ENCODE data around the gene CDK2AP2. TPM values are rescaled to one million over a fixed set of nuclear protein-coding genes. Genes with fewer than 3 reads are reported as not detected.

Gene CDK2AP2
- total and polyA plus RNA-seq, 2 donors (not counting 1 experiment from before 2014, with no cell fraction given), result 62.7 to 112 TPM

GRCh38 chr11:67463186-67463585, 44.8 kb downstream of the CDK2AP2 start:
- peaks cover 71% of the 10 kb centered on the region for H3K4me1 Mint-ChIP-seq
- Histone ChIP-seq H3K9ac (ENCODE audit: low read length) (no peak overlapping the region), H3K4me1 (ENCODE audit: control insufficient read depth in 2 of 2, insufficient read depth in 2 of 2, low read length in 2 of 2) (peaks cover 62 to 94% of the 10 kb centered on the region in 2 donors), H3K9me3 (ENCODE audit: control extremely low read depth in 1 of 3, control insufficient read depth in 2 of 3, insufficient read depth in 1 of 3, low read length in 2 of 3) (peaks cover 0 to 12% (median 0%) of the 10 kb centered on the region in 3 donors), H3K36me3 (replicated peaks in 1 of 2; ENCODE audit: control extremely low read depth in 1 of 2, control insufficient read depth in 1 of 2, extremely low read depth in 1 of 2, insufficient read depth in 2 of 2, low read length in 1 of 2) (peaks cover 2 to 9% of the 10 kb centered on the region in 2 experiments), H3K79me2 (ENCODE audit: control insufficient read depth, insufficient read depth, low read length) (peaks cover 49% of the 10 kb centered on the region), H4K20me1 (ENCODE audit: control insufficient read depth, insufficient read depth, low read length, poor library complexity, severe bottlenecking) (peaks cover 4% of the 10 kb centered on the region), H3K27me3 (replicated peaks in 1 of 4; ENCODE audit: control extremely low read depth in 1 of 4, control insufficient read depth in 3 of 4, insufficient read depth in 4 of 4, low read length in 3 of 4) (no peaks in the 10 kb centered on the region), H3K27ac (ENCODE audit: low read length in 2 of 2) (peak overlapping the region in 1 of 2 donors; percentile 94), H2AFZ (ENCODE audit: insufficient read depth, low read depth, low read length, poor library complexity, severe bottlenecking) (no peak overlapping the region), H3K4me2 (replicated peaks; ENCODE audit: low read depth, low read length, poor library complexity, severe bottlenecking) (no peak overlapping the region), H3K4me3 (ENCODE audit: control extremely low read depth in 1 of 5, extremely low read depth in 1 of 5, insufficient read depth in 1 of 5, low read depth in 2 of 5, low read length in 4 of 5) (no peak overlapping the region)
- H3K27me3 Mint-ChIP-seq, result no peaks in the 10 kb centered on the region
- no peaks in the 10 kb centered on the region for H3K9me3 Mint-ChIP-seq (ENCODE audit: insufficient read depth)
- POLR2A ChIA-PET, result interaction anchor here (0.7 to 10.4 kb wide), 5 partner anchors 14 to 43 kb away, joined by 3 to 215 read pairs (median 4); partner anchors contain the start of genes PTPRCAP and RPS6KB2
- 100% methylated on average over 1 of the region's 10 CpGs for WGBS (ENCODE audit: insufficient coverage)
- CTCF ChIA-PET, result interaction anchor here (1.0 kb wide), 1 partner anchor 26 kb away, joined by 3 read pairs; the partner anchor contains the start of gene PTPRCAP
- intact Hi-C loops (cut with micrococcal nuclease), result no loop called here
- TF ChIP-seq CTCF (IDR thresholded peaks at IDR 0.05), result no peak
- no peak for TF ChIP-seq EZH2 (IDR thresholded peaks at IDR 0.05; ENCODE audit: borderline replicate concordance, insufficient read depth, low read depth, low read length, poor library complexity, severe bottlenecking)
- ATAC-seq (ENCODE audit: low read depth) (no peak), DNase-seq (peak; percentile 20)
- H3K27ac Mint-ChIP-seq, result peak overlapping the region; percentile 97
- peak overlapping the region; percentile 26 for H3K4me3 Mint-ChIP-seq

- no peak overlapping the region for H3K9ac ChIP-seq (ENCODE audit: low read length)
- peak overlapping the region; percentile 67 for H3K4me2 ChIP-seq (replicated peaks; ENCODE audit: low read depth, low read length, poor library complexity, severe bottlenecking)
- peaks cover 54 to 93% of the 10 kb centered on the region in 2 donors for H3K4me1 ChIP-seq (ENCODE audit: control insufficient read depth in 2 of 2, insufficient read depth in 2 of 2, low read length in 2 of 2)
- no peak for DNase-seq
- no peak overlapping the region for H3K4me3 ChIP-seq (ENCODE audit: control extremely low read depth in 1 of 5, extremely low read depth in 1 of 5, insufficient read depth in 1 of 5, low read depth in 2 of 5, low read length in 4 of 5)
- Mint-ChIP-seq H3K4me3 (no peak overlapping the region), H3K27me3 (no peaks in the 10 kb centered on the region), H3K9me3 (ENCODE audit: insufficient read depth) (no peaks in the 10 kb centered on the region), H3K27ac (peak overlapping the region; percentile 75), H3K4me1 (peaks cover 46% of the 10 kb centered on the region)
- H3K27ac ChIP-seq (ENCODE audit: low read length in 2 of 2), result peak overlapping the region; percentile 85 to 88
- CTCF ChIA-PET, result interaction anchor here (1.0 to 5.2 kb wide), 6 partner anchors 11 to 57 kb away, joined by 3 to 43 read pairs (median 20); partner anchors contain the start of genes PPP1CA, PTPRCAP and TMEM134
- TF ChIP-seq CTCF (IDR thresholded peaks at IDR 0.05) (no peak), EZH2 (IDR thresholded peaks at IDR 0.05; ENCODE audit: borderline replicate concordance, insufficient read depth, low read depth, low read length, poor library complexity, severe bottlenecking) (no peak)
- H3K36me3 ChIP-seq (replicated peaks in 1 of 2; ENCODE audit: control extremely low read depth in 1 of 2, control insufficient read depth in 1 of 2, extremely low read depth in 1 of 2, insufficient read depth in 2 of 2, low read length in 1 of 2), result no peaks in the 10 kb centered on the region
- 98% methylated on average over 19 of the region's 19 CpGs for WGBS (ENCODE audit: insufficient coverage)
- H3K9me3 ChIP-seq (ENCODE audit: control extremely low read depth in 1 of 3, control insufficient read depth in 2 of 3, insufficient read depth in 1 of 3, low read length in 2 of 3), result peaks cover 0 to 3% (median 0%) of the 10 kb centered on the region in 3 donors
- POLR2A ChIA-PET, result interaction anchor here (1.3 to 6.0 kb wide), 8 partner anchors 10 to 51 kb away, joined by 4 to 110 read pairs (median 13); partner anchors contain the start of genes CORO1B, PTPRCAP and TMEM134
- H4K20me1 ChIP-seq (ENCODE audit: control insufficient read depth, insufficient read depth, low read length, poor library complexity, severe bottlenecking), result no peaks in the 10 kb centered on the region
- no peak for ATAC-seq (ENCODE audit: low read depth)
- no peak overlapping the region for H2AFZ ChIP-seq (ENCODE audit: insufficient read depth, low read depth, low read length, poor library complexity, severe bottlenecking)
- H3K27me3 ChIP-seq (replicated peaks in 1 of 4; ENCODE audit: control extremely low read depth in 1 of 4, control insufficient read depth in 3 of 4, insufficient read depth in 4 of 4, low read length in 3 of 4), result no peaks in the 10 kb centered on the region
- intact Hi-C loops (cut with micrococcal nuclease), result no loop called here
- peaks cover 53% of the 10 kb centered on the region for H3K79me2 ChIP-seq (ENCODE audit: control insufficient read depth, insufficient read depth, low read length)
Measured at GRCh38 chr11:67458266-67458665, 49.7 kb downstream of the CDK2AP2 start.
